Head of caudate nucleus (tissue), 42 donors: ENCODE measurements around the gene SERPINA5.
A peak's percentile ranks its signal among the peaks of the same experiment; 100 is the strongest.
"Not testable (repeated sequence)": the region's sequence is repeated elsewhere in the genome, so short reads cannot be mapped to it uniquely, and the experiment has no call there.

Source experiments
- DNase-seq, 42 donors: peaks; one replicate each; pipeline versions ENCODE4 v3.0.0 to v3.0.0-alpha.2; 2020 to 2021; ENCODE audit warnings: mixed read lengths in 7 of 42
- intact Hi-C: fragments of 100-400 bp; cut with DNase I; formaldehyde crosslinking; loops from one replicate; pipeline ENCODE4 v1.15.0; 2022

The SERPINA5 gene

DNA sequence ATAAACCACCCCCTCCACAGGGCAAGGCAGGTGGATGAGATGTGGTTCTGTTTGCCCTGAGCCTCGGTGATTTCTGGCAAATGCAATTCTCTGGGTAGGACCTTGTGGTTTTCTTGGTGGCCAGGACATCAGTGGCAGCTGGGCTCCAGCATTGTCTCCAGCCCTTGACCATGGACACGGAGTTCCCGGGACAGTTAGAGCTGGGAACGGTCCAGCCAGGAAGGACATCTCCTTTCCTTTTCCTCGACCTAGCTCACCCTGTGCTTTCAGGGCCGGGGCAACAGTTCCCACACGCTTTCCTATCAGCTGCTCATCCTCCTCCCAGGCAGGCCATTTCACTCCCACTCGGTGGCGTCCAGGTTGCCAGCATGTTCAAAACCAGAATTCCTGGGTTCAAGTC lies 10.8 kb upstream of the SERPINA5 start:
- no peak for DNase-seq
- intact Hi-C loops, result no loop called here

DNA sequence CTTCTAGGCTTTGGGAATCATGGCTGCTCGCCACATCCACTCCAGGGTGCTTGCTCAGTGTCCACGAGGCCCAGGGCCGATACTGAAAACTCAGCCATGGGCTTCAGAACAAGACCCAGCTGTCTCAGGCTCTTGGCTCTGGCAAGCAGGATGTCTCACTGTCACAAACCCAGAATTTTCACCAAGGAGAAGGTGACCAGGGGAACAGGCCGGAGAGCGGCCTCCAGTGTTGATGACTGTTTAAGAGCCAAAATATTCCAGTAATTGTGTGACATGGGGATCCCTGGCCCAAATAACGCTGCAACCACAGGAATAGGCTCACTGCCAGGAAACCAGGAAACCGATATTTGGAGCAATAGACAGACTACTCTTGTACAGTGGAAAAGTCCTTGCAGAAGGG lies 9.8 kb upstream of the SERPINA5 start:
- peak in 2 of 42 donors; percentile 21 to 22 for DNase-seq
- intact Hi-C loops, result no loop called here

DNA sequence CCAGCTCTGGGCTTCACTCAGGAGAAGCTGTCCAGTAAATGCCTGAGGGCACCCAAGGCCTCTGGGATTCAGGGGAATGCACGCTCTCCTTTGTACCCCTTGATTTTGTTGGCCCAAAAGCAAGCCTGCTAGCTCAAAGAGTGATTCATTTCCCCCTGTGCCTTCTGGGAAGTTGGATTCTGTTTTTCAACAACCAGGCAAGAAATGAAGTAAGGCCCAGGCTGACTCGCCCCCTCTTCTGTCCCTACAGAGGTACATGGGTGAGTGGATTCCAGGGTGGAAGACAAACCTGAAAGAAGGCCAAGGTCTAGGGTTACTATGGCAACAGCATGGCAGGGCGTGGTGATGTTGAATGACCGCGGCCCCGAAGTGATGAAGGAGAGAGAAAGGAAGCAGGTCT lies 9.3 kb upstream of the SERPINA5 start:
- DNase-seq, result peak in 10 of 42 donors; percentile 11 to 74 (median 32)

DNA sequence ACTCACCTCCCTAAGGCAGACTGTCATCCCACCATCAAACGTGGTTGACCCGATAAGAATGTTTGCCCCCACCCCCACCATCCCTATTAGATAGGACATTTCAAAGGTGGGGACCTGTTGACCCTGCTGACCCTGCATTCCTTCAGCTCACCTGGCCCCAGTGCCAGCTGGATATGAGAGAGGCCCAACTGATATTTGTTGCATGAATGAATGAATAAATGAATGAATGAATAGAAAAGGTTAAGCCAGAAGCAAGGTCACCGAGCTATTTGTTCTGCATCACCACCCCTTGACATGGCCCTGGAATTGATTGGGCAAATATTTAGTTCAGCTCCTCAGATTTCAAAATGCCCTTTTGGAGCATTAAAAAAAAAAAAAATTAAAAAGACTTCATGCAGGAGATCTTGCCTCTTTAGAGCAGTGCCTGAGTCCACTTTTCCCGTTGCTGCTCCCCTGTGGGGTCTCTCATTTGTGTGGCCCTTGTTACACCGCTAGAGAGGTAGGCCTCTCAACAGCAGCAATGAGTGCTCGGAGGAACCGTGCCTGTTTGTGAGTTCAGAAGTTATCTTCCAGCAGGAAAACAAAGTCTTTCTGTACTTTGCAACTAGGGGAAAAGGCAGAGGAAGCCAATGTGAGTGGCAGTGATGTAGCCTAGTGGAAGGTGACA lies 8.5 kb upstream of the SERPINA5 start:
- intact Hi-C loops, result no loop called here
- DNase-seq, result peak in 1 of 42 donors; percentile 18

More for the DNA sequence above, 9.3 kb upstream of the SERPINA5 start:
- intact Hi-C loops, result no loop called here

DNA sequence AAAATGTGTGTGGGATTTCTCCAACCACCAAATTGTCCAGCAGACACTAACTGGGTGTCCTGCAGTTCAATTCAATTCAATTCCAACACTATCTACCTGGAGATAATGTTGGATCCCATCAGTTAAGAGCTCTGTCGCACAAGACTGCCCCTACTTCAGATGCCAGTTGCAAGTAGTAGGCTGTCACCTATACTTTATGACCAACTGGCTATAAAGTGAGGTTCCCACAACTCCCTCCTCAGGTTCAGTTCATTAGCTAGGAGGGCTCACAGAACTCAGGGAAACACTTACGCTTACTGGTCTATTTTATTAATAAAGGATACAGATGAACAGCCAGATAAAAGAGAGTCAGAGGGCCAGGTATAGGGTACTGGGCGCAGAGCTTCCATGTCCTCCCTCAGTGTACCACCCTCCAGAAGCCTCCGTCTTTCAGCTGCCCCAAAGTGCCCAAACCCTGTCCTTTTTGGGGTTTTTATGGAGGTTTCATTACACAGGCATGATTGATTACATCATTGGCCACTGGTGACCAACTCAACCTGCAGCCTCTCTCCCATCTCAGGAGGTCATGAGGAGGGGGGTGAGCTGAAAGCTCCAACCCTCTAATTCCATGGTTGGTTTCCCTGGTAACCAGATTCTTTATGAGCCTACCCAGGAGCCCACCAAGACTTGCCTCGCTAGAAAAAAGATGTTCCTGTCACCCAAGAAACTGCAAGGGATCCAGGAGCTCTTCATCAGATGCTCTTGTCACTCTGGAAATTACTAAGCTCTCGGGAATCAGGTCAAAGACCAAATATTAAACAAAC lies 7.5 kb upstream of the SERPINA5 start:
- intact Hi-C loops, result no loop called here
- no peak for DNase-seq

DNA sequence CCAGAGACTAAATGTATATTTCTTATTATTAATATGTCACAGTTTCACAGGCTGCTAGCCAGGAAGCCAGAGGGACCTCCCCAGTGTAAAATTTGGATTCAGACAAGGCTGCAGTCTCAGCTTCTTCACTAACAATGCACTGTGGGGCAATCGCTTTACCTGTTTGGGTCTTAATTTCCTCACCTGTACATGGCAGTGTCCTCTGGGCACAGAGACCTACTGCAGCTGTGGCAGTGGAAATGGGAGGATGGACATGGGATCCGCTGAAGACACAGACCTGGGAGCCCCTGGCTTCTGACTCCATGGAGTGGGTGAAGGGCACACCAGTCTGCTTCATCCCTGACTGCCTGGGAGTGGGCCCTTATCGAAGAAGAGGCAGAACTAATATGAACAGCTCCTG lies 6.9 kb upstream of the SERPINA5 start:
- intact Hi-C loops, result no loop called here
- DNase-seq, result no peak

DNA sequence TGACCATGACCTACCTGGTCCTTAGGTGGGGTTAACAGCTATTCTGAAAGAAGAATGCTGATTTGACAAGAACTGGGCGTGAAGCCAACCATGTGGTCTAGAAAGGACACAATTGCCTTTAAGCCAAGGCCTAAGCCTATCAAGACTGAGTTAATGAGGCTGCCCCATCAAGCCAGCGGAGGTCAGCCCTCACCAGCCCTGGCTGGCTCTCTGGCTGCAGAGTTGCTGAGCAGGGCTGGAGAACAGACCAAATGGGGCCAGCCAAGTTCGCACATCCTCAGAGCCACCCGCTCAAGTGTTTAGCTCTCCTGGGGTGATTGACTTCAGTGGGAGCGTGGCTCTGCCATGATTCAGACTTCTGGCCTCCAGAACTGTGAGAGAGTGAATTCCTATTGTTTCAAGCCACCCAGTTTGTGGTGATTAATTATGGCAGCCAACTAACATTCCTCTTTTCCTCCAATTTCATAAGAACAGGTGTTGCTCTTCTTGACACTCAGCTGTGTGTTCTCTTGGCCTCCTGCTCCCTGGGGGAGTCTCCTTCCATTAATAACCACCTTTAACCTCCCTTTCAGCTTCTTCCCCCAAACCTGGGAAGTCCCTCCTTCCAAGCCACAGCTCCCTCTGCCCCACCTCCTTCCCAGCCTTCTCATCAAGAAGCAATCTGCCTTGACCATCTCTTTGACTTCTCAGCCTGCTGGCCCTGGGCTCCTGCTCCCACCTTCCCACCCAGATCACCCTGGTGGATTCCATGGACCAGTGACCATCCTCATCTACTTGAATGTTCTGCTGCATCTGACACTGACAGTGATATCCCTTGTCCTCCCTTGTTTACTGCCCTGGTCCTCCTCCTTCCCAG lies 5.3 kb upstream of the SERPINA5 start:
- intact Hi-C loops, result no loop called here
- DNase-seq, result peak in 3 of 42 donors; percentile 4 to 42 (median 9)

DNA sequence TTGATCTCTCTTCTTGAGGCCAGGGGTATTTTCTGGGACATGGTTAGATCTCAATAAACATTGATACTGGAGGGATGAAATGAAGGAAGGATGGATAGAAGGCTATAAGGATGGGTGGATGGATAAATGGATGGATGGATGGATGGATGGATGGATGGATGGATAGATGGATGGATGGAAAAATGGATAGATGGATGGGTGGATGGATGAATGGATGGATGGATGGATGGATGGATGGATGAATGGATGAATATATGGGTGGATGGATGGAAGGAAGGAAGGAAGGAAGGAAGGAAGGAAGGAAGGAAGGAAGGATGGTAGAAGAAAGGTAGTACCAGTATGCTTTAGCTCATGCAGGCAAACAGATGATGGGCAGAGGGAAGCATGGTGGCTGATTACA lies 3.8 kb upstream of the SERPINA5 start:
- DNase-seq, intact Hi-C loops: not testable (repeated sequence)

DNA sequence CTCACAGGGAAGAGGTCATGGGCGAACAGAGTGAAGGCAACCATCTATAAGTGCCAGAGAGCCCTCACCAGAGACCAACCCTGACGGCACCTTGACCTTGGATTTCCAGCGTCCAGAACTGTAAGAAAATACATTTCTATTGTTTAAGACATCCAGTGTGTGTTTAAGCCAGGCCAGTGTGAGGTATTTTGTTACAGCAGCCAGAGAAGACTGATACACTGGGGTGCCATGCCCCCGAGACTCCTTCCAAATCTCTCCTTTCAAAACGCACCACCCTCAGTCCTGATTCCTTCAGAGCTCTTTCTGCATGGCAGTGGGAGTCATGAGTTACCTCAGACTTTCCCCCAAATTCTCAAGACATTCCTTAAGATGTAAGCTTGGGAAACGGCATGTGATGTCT lies 2.5 kb upstream of the SERPINA5 start:
- DNase-seq, result peak in 1 of 42 donors; percentile 11
- intact Hi-C loops, result no loop called here

DNA sequence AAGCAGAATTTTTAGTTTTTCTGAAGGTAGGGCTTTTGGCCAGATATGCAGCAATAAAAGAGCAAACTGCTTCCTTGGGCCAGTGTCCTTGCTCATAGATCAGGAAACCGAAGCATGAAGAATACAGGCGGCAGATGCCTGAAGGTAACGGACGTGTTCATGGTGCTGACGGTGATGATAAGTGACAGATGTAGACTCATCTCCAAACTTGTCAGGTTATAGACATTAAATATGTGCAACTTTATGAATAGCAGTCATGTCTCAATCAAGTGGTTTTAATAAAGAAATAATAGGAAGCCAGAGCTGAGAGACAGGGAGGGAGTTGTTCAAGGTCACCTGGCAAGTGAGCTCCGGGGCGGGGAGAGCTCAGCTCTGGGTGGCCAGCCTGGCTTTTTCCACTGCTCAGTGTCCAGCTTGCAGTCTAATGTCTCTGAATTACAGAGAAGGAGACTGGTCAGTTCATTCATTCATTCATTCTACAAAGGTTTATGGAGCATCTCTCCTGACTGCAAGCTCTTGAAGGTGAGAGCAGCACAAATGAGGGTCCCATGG lies 1.0 kb downstream of the SERPINA5 start:
- intact Hi-C loops, result no loop called here

DNA sequence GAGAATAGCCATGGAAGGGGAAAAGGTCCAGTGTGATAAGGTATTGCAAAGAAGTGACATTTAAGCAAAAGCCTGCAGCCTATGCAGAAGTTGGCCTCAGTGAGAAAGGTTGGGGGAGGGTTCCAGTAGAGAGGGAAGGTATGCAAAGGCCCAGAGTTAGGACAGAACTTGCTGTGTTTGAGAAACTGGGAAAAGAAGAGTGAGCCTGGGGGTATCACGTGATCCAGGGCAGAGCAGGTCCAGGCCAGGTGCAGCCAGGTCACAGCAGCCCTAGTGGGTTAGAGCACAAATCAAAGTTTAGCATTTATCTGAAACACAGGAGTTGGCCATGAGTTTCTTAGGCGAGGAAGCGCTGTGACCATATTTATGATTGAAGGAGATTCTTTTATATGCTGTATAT lies 1.6 kb downstream of the SERPINA5 start:
- intact Hi-C loops, result no loop called here
- no peak for DNase-seq

More for the DNA sequence above, 1.0 kb downstream of the SERPINA5 start:
- DNase-seq, result no peak

DNA sequence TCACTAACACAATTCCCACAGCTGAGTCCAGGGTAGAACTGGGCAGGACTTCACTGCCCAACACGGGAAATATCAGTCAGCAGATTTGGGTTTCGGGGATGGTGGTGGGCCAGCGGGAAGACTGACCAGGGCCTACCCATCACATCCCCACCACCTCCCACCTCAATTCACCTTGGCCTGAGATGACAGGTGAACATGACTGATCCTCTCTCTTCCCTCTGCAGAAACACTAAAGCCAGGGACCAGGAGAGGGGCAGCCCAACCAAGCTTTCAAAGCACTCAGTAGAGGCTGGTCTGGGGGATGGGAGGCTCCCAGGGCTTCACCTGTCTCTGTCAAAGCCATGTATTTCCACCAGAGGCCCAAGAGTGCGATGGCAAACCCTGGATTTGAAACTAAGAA lies 2.3 kb downstream of the SERPINA5 start:
- DNase-seq, result no peak
- intact Hi-C loops, result no loop called here

DNA sequence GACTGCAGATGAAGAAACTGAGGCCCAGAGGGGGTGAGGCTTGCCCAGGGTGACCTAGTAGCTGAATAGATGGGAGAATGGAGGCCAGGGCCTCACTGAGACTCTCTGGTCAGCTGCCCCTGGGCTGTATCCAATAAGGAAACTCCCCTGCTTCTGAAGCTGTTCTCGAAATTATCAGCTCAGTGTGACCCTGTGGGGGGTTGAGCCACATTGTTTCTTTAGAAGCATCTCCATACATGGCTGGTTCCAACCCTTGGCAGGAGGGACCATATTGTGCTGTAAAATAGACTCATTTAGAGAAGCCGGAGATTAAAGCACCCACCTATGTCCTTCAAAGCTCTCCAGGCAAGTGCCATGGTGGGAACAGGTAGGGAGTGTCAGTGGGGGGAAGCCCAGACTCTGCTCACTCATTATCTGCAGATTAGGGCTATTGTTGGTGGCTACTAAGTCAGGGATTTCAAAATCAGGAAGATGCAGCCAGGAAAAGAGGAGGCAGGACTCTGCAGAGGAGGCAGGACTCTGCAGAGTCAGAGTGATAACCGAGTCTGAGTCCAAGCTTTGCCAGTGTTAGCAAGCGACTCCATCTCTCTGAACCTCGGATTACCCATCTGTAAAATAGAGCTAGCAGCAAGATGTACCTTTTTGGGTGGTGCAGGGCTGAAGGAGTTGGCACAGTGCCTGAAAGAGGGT lies 3.5 kb downstream of the SERPINA5 start:
- no peak for DNase-seq
- intact Hi-C loops, result no loop called here

DNA sequence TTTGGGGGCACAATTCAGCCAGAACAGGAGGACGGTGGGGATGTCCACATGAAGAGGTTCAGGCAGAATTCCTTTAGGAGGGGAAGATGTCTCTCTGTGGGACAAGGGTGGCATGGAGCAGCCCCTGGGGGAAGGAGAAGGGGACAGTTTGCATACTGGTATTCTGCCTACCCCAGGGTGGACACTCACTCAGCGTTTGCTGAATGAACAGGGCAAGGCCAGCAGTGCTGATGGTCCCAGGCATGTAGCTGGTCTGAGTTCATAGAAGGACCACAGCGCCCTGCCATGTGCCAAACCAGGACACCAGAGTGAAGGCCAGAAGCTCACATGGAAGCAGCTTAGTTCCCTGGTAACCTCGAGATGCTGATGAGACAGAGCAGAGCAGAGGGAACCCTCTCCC lies 5.4 kb downstream of the SERPINA5 start:
- intact Hi-C loops, result no loop called here
- peak in 1 of 42 donors; percentile 27 for DNase-seq

DNA sequence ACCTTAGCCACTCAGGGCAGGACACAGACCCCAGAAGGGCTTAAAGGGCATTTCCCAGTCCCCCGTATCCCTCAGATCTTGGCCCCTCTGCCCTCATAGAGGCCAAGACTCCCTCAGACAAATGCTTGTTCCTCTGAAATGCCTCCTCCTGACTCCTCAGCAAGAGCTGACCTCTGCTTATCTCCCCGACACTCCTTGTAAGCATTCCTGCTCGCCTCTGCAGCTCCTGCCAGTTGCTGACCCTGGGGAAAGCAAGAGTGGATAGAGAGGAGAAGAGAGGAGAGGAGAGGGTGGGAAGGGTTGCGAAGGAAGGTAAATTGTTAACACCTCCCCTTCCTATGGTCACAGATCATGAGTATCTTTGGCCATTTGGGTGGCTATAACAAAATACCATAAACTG lies 7.1 kb downstream of the SERPINA5 start:
- intact Hi-C loops, result no loop called here
- DNase-seq, result peak in 1 of 42 donors; percentile 7

DNA sequence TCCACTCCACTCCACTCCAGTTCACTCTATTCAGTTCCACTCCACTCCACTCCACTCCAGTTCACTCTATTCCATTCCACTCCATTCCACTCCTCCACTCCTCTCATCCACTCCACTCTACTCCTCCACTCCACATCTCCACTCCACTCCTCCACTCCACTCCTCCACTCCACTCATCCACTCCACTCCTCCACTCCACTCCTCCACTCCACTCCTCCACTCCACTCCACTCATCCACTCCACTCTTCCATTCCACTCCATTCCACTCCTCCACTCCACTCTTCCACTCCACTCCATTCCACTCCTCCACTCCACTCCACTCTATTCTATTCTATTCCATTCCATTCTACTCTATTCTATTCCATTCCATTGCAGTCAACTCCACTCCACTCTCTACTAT lies 9.8 kb downstream of the SERPINA5 start:
- intact Hi-C loops, result no loop called here
- no peak for DNase-seq

DNA sequence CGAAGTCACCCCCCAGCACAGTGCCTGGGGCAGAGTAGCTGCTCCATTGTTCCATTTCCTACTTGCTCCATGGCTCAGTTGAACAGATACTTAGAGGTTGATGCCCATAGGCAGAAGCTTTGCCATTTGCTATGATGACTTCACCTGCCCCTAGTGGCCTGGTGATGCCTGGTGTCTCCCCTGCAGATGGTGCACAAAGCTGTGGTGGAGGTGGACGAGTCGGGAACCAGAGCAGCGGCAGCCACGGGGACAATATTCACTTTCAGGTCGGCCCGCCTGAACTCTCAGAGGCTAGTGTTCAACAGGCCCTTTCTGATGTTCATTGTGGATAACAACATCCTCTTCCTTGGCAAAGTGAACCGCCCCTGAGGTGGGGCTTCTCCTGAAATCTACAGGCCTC lies 10.6 kb downstream of the SERPINA5 start:
- DNase-seq, result no peak
- intact Hi-C loops, result no loop called here

DNA sequence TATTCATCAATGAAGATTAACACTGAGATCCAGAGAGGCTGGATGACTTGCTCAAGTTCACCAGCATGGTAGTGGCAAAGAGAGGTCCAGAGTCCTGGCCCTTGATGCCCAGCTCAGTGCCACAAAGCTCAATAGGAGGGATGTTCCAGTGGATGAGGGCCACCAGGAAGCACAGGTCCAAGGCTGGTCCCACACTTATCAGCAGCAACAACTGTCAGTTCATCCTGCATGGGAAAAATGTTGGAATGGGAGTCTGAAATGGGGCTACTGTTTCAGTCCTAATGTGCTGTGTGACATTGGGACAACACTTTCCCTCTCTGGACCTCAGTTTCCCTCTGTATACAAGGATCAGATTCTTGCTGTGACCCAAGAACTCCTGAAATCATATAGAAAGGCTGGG lies 11.2 kb downstream of the SERPINA5 start:
- intact Hi-C loops, result no loop called here
- DNase-seq, result no peak

DNA sequence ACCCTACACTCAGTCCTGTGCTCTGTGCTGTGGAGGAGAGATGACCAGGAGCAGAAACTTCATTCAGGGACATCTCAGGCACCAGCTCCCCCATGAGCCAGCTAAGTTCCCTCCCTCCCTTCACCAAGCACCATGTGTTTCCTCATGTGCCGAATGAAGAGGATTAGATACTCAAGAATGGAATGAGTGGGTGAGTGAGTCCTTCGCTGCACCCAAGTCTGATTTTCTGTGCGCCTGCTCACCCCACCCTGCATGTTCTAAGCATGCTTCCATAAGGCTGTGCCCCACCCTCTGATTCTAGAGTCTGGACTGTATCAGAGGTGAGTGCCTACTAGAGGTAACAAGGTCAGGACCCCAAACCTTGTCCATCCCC lies 12.1 kb downstream of the SERPINA5 start:
- DNase-seq, result peak in 1 of 42 donors; percentile 39
- intact Hi-C loops, result no loop called here
